Measurements from ENCODE around the gene RFC5.
"Not testable (repeated sequence)": the region's sequence is repeated elsewhere in the genome, so short reads cannot be mapped to it uniquely, and the experiment has no call there.

RFC5 gene

DNA sequence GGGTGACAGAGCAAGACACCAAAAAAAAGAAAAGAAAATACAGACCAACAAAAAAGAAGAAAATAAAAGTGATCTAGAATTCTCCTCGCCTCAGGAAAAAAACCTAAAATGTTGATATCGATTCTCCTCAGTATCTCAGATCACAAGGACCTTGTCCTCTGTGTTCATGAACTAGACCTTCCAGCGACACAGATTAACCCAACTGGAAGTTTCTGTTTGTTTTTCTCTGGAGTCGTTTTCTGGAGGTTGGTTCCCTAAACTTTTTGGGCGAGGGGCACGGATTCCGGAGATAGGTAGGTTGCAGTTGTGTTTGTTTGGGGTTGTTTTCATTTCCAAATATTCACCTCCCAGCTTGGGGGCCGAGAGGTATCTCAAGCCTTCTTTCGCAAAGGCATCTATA is 559 bp upstream of the RFC5 start:
- DNase-seq (ENCODE audit: low spot score) = no peak

DNA sequence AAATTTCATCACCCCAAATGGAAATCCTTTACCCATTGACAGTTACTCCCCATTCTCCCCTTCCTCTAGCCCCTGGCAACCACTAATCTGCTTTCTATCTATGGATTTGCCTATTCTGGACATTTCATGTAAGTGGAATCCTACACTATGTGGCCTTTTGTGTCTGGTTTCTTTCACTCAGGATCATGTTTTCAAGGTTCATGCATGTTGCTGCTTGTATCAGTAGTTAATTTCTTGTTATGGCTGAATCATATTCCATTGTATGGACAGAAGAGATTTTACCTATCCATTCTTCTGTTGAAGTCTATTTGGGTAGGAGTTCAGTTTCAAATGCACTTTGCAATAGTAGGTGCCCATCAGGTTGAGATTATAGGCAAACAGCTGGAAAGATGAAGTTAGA is 1.4 kb downstream of the RFC5 start:
- DNase-seq (ENCODE audit: low spot score) = no peak

DNA sequence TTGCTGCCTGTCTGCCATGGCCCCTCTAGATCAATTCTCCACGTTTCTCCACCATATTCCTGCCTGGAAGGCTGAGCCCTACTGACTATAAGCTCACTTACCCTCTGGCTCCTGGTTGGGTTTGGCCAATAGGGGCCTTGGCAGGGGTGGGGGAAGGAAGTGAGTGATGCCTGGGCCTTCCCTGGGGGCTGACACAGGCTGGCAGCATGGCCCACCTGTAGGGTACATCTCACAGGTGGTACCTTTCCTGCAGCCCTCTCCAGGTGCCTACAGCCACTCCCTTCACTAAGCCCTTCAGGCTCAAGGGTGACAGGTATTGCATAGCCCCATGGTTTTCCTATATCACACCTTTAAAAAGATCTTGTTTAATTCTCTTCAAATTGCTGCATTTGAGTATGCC is 3.5 kb downstream of the RFC5 start:
- no peak for DNase-seq (ENCODE audit: low spot score)

DNA sequence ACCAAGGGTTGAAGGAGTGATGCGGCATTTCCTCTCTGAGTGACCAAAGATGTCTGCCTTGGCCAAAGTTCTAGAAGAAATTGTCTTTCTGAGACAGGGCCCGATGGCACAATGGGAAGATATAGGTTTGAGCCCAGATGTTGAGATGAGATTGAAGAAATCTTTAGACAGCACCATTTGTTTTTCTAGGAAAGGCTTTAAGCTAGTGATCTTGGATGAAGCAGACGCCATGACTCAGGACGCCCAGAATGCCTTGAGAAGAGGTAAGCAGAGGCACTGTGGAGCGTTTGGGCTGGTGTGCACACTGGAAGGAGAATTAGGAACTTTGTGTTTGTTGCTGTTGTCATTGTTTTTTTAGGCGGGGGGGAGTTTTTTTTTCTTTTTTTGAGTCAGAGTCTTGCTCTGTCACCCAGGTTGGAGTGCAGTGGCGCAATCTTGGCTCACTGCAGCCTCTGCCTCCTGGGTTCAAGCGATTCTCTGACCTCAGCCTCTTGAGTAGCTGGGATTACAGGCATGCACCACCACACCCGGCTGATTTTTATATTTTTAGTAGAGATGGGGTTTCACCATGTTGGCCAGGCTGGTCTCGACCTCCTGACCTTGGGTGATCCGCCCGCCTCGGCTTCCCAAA is 5.7 kb downstream of the RFC5 start:
- not testable (repeated sequence) for DNase-seq (ENCODE audit: low spot score)

DNA sequence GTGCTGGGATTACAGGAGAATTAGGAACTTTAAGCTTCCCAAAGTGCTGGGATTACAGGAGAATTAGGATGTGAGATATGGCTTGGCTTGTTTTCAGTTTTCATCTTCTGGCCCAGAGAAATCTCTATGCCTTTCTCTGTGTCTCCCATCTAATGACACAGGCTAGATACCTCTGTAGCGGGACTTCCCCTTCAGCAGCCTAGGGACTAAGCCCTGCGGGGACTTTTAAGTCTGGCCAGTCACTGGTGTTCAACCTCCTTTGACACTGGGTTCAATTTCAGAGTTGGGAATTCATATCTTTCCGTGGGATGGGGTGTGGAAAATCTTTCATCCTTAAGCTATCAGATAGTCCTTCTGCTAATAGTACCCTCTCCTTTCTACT is 6.2 kb downstream of the RFC5 start:
- no peak for DNase-seq (ENCODE audit: low spot score)

DNA sequence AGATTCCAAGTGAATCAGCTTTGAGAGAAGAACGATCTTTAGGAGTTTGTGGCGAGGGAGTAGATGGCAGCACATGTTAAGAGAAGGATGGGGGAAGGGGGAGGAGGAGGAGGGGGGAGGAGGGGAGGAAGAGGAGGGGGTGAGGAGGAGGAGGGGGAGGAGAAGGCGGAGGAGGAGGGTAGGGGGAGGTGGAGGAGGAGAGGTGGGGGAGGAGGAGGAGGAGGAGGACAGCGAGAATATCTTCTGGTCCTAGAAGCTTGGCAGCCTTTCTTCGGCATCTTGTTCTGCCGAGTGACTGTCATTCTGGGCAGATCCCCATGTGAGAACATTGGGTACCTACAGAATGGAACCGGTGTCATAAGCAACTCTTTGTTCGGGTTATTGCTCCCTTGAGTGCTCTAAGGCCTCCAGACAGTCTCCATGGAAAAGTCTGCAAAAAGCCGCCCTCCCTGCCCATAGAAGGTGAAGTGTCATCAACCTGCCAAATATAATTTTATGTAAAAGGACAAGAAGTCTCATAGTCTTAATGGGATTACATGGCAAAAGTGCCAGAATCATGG is 6.9 kb downstream of the RFC5 start:
- no peak for DNase-seq (ENCODE audit: low spot score)

DNA sequence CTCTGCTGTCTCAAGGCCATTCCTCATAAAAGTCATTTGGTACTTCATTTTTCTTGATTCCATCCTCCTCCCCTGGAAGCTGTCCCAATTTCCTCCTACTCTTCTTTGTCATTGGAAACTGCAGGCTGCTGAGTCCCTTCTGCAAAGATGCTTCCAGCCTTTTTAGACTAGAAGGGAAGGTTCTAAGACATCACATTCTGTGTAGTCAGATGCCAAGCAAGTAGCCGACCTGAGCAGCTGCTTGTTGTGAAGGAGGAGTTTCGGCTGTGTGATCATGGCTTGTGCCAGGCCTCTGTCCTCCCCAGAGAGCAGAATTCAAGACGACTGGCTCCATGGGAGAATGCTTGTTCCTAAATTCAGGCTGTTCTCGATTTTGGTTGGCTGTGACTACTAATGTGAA is 8.7 kb downstream of the RFC5 start:
- DNase-seq (ENCODE audit: low spot score) = no peak

DNA sequence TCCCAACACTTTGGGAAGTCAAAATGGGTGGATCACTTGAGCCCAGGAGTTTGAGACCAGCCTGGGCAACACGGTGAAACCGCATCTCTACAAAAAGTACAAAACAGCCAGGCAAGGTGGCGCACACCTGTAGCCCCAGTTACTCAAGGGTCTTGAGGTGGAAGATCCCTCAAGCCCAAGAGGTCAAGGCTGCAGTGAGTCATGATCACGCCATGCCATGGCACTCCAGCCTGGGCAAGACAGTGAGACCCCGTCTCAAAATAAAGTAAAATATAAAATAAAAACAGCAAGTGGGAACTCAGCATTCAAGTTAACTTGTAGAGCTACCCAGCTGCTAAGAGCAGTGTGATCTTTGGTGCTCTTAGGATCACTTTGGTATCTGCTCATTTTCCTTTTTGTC is 12.7 kb downstream of the RFC5 start:
- no peak for DNase-seq (ENCODE audit: low spot score)

DNA sequence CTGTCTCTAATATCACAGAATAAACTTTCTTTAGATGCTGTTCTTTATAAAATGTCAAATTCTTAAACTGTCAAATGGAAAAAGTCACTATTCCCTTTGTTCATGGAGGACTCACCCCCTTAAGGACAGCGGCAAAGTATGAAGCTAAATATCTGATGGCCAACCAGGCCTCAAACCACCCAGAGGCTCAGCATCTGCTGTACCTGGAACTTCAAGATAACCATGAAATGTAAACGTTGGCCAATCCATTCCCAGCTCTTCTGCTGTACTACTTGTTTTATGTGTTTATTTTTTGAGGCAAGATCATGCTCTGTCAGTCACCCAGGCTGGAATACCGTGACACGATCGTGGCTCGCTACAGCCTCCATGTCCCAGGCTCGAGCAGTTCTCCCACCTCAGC is 15.7 kb downstream of the RFC5 start:
- DNase-seq (ENCODE audit: low spot score) = no peak

DNA sequence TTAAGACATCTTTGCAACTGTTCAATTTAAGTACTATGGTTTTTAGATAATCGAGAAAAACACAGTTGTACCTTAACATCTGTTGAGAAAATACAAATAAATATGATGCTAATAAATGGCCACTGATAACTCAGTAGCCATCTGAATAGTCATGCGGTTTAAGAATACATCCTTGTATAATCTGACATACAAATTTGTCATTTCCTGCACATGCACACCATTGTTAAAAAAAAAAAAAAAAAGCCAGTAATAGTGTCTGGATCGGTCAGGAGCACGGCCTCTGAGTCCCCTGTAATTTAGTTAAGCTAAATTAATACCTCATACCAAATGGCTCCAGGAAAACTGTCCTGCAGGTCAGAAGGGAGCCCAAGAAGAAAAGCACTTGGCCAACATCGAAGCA is 16.8 kb downstream of the RFC5 start:
- DNase-seq (ENCODE audit: low spot score) = no peak

DNA sequence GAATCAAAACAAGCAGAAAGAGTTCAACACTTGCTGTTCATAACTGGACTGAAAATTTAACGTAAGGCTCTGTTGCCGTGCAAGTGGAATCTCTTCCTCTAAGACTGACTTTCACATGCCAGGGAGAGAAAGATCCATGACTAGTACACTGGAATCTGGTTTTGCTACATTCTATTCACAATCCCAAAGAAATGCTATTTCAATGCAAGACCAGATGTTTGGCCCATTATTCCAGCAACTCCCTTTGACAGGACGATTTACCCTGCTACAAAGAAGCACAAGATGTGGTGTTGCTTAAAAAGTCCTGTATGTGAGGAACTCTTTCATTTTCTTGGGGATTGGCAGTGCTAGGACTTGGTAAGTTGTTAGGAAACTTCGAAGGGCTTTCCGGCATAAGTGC is 17.4 kb downstream of the RFC5 start:
- no peak for DNase-seq (ENCODE audit: low spot score)

DNA sequence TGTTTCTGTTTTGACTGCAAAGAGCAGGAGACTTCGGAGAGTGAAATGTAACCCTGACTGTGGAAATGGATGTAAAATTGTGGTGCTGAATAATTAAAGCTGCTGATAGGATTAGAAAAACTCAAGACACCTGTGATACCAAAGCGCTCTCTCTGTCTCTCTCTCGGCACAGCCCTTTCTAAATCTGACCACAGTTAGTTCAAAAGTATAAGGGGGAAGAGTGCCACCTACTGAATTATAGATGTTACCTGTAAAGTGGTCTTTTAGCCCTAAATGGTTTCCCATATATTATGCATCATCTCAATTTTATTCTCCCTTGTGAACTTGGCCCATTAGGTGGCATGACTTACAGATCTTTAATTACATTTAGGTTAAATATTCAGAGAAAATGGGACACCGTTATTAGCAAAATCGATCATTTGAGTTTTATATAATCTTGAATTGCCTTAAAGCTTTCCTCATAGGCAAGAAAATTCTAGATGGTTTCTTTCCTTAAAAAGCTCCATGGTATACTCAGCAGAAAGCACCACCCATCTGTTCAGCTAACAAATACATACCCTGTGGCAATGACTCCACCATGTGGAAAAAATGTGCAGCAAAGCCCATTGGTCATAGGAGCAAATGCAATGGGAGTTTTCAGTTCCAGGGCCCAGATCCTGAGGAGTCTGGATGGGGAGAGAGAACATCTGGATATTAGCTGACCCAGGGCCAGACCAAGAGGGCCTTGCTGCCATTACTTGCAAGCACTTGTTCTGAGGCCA is 18.1 kb downstream of the RFC5 start:
- no peak for DNase-seq (ENCODE audit: low spot score)

DNA sequence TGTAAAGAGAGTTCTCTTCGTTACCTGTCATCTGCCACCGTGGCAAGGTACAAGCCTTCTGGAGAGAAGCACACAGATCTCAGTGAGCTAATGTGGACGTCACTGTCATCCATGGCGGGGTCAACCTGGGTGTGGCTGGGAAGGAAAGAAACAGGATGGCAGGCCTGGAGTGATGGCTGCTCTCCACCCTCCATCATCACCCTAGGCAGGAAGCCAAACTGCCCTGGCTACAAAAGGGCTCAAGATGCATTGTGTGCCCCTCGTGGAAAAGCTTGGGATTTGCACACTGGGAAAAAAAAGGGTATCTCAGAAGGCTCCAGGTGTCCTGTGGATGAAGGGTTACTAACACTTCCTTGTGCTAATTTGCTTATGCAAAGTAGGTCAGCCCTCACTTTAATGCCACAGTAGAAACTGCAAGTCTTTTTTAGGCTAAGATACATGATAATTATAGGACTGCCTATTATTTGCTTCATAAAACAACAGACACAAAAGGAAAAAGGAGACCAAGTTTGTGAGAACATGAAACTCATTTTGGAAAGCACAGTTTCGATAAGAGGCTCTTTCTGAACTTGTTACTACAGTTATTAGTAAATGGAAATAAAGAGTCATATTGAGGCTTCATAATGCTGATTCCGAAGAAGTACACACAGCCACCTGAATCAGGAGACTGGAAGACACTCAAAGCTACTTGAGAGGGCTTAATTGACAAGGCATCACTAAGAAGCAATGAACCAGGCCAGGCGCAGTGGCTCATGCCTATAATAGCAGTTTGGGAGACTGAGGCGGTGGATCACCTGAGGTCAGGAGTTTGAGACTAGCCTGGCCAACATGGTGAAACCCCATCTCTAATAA is 18.9 kb downstream of the RFC5 start:
- no peak for DNase-seq (ENCODE audit: low spot score)

DNA sequence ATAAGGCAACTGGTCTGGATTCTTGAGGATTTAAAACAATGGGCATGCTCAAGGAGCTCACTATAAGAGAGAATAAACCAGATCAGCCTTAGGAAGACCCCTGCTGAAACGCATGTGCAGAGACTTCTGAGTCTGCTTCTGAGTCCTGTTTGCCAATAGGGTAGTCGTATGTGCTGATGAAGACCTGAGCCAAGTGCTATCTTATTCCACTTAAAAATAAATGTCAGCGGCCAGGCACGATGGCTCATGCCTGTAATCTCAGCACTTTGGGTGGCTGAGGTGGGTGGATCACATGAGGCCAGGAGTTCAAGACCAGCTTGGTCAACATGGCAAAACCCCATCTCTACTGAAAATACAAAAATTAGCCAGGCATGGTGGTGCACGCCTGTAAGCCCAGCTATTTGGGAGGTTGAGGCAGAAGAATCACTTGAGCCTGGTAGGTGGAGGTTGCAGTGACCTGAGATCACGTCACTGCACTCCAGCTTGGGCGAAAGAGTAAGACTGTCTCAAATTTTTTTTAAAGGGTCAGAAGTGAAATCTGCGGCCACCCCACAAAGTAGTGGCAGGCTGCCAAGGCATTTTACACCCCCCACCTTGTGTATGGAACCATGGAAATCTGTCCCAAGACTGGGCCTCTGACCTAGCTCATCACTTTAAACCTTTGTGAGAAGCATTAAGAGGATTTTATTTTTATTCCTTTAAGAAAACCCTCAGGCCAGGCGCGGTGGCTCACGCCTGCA is 20.3 kb downstream of the RFC5 start:
- DNase-seq (ENCODE audit: low spot score) = no peak

DNA sequence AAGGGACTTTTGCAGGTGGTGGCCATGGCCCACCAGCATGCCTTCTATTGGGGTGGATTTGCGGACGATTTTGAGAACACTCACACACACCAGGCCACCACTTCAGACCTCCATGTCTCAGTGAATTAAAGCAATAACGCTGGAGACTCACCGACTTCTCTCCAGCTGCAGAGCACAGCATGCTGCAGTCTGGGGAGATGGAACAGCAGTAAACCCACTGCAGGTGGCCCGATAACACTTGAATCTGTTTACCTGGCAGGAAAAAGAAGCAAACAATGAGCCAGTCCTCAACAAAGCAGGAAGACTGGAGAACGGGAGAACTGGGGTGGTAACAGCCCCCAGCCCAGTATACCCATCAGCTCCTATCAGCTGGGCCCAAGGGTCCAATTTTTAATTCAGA is 21.6 kb downstream of the RFC5 start:
- DNase-seq (ENCODE audit: low spot score) = no peak

DNA sequence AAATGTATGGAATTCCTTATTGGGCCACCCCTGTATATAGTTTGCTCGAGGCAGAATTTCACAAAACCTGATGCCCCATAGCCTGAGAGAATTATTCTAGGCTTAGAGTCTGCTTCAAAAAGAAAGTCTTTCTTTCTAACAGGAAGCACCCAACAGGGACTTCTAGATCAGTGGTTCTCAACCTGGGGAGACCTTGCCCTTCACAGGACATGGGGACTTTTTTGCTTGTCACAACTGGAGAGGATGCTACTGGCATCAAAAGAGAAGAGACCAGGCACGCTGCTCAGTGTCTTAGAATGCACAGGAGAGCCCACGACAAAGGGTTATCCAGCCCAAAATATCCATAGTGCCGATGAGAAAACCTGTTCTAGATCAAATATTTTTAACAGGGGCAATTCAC is 25.6 kb downstream of the RFC5 start:
- no peak for DNase-seq (ENCODE audit: low spot score)

DNA sequence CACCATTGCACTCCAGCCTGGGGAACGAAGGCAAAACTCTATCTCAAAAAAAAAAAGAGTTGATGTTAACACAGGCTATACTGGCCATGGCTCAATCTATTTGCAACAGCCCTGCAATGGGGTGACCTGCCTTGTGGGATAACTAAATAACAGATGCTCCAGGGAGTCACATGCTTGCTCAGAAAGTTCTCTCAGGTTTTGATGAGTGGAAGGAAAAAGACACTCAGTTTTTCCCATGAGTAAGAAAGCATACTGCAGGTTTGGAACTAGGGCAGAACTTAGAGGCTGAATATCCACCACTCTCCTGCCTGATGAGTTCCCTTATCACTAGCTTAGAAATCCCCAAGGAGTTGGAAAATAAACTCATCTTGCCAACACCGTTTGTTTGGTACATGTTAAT is 27.6 kb downstream of the RFC5 start:
- no peak for DNase-seq (ENCODE audit: low spot score)

DNA sequence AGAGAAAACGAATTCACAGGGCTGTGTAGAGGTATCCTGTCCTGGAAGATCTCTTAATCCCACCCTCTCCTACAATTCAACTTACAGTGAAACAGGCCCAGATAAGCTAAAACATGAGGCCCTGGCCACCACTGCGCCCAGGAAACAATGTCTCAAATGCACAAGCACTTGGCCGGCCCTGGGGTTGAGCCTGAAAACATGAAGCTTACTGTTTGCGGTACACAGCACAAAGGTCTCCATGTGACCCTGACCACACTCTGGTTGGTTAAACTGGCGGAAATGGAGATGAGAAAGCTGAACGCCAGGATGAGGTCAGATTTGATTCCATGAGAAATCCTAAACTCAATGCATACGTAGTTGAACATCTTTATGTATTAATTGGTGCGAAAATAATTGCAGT is 28.1 kb downstream of the RFC5 start:
- DNase-seq (ENCODE audit: low spot score) = no peak

DNA sequence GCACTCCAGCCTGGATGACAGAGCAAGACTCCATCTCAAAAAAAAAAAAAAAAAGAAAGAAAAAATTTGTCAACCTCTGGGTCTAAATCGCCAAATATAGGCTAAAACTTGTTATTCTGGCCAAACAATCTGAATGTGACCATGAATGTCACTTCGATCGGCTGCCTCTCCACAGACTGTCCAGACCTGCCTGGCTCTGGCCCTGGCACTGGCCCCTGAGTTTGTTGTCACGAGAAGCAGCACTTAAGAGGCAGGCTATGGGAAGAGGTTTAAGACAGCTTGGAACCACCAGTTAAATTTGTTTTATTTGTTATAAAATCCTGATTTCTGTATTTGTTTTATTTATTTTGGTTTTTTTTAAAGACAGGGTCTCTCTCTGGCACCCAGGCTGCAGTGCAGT is 29.9 kb downstream of the RFC5 start:
- no peak for DNase-seq (ENCODE audit: low spot score)

DNA sequence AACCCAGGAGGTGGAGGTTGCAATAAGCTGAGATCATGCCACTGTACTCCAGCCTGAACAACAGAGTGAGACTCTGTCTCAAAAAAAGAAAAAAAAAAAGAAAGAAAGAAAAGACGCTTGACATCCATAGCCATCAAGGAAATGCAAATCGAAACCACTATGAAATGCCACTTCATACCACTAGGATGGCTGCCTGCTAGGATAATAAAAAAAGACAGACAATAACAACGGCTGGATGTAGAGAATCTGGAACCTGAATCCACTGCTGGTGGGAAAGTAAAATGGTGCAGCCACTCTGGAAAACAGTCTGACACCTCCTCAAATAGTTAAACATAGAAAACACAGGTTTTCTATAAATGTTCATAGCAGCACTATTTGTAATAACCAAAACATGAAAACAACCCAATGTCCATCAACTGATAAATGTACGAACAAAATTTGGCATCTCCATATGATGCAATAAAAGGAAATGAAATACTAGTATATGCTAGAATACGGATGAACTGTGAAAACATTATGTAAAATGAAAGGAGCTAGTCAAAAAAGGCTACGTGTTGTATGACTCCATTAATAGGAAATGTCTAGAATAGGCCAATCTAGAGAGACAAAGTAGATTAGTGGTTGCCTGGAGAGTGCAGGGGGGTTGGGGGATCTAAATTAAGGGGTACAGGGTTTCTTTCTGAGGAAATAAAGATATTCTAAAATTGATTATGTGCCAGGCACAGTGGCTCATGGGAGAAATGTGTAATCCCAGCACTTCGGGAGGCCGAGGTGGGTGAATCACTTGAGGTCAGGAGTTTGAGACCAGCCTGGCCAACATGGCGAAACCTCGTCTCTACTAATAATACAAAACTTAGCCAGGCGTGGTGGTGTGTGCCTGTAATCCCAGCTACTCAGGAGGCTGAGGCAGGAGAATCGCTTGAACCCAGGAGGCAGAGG is 34.7 kb downstream of the RFC5 start:
- no peak for DNase-seq (ENCODE audit: low spot score)
